Activated CD8-positive, alpha-beta memory T cell treated with anti-CD3 and anti-CD28 coated beads, Interleukin-2, amount 50 U/mL, for 1 hour (primary cell): ENCODE measurements around the gene FGG.

ENCODE experiments used
- DNase-seq: peaks from one replicate; pipeline ENCODE4 v3.0.0-alpha.2; 2020; ENCODE audit errors: extremely low read depth

Gene FGG

DNA sequence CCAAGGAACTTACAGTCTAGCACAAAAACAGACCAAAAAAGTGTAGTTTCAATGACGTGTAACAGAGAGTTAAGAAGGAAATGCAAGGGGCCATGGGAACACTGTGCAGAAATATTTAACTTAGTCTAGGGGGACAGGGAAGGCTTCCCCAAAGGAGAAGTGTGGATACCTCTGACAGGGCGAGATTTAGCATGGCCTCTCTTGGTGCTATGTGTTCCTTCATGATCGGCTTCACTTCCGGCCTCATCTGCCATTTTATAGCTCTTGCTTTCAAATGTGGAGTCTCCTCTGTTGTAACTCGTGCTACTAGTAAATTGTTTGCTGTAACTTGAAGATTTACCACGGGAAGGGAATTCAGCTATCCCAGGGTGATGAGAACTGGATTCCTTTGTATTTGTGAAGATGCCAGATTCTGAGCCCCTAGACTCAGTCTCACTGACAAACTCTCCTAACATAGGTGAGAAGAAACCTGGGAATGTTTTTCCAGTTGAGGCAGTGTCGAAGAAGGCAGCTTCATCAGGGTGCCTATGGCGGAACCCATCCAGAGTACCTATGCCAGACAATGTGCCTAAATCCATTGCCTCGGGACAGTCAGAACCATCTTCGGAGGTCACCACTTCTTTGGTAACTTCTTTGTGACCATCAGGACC, 27.0 kb downstream of the FGG start:
- no peak for DNase-seq

DNA sequence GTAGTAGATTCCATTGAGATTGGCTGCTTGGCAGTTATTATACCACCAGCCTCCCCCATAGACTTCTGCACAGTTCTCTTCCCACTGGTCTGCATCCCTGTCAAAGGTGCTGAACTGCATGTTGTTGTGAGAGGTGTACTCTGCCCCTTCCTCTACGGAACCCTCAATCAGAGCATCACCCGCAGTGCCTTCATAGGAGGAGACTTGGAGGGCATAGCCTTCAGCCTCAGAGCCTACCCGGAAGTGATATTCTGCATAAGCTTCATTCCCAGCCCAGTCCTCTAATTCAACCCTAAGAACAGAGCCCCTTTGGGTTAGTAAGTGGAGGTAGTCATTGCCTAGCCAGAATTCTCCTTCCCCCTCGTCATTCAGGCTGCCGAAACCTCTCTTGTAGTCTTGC, 28.2 kb downstream of the FGG start:
- DNase-seq, result no peak

DNA sequence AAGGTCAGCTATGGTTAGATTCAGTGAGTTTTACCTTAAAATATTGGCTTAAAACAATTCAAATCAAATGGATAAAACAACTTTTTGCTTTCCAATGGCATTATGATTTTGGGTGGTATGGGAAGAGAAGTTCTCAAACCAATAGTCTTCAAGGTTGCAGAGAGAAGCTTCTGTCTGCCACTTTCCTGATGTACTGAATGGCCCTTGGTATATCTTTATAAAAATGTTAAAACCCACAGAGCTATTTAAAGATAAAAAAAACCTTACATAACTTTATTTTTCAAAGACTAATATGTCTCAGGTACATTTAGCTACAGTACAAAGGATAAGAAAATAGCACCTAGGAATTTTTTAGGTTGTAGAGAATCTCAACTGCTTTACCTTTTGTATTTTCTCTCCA, 28.8 kb downstream of the FGG start:
- DNase-seq, result no peak

DNA sequence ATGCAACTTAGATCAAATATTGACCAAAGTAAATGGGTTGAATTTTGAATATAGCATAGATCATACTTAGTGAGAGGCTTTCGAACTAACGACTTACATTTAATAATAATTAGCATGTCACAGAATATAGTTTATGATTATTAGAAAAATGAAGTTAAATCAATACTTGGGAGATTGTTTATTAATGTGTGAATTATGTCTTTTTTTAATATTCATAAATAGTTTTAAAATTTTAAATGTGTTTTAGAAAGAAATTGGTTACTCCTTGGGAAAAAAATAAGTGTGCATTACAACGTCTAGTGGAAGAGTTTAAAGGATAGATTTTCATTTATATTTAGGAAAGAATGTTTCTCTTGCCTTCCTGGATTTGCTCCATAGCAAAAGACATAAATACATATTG, 29.2 kb downstream of the FGG start:
- DNase-seq, result no peak

GRCh38 chr4:154582723-154583122, 29.7 kb downstream of the FGG start:
- no peak for DNase-seq

DNA sequence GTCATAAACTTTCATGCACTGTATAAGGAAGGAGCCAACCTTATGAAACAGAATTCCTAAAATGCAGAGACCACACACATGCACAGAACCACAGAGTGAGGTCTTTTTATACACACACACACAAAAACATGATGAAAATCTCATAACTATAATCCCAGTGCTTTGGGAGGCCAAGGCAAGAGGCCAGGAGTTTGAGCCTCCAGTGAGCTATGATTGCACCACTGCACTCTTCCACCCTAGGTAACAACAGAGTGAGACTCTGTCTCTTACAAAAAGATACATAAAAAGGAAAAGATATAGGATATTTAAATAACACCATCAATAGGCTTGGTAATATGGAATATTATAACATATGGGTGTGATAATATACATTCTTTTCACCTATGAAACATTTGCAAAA, 32.5 kb downstream of the FGG start:
- no peak for DNase-seq

- no peak for DNase-seq
Observed at GRCh38 chr4:154578919-154579318, 33.5 kb downstream of the FGG start.

GRCh38 chr4:154577324-154577723, 35.1 kb downstream of the FGG start:
- no peak for DNase-seq

- no peak for DNase-seq
Observed at GRCh38 chr4:154574311-154574710, 38.1 kb downstream of the FGG start.

GRCh38 chr4:154573190-154573870, 39.1 kb downstream of the FGG start:
- no peak for DNase-seq

DNA sequence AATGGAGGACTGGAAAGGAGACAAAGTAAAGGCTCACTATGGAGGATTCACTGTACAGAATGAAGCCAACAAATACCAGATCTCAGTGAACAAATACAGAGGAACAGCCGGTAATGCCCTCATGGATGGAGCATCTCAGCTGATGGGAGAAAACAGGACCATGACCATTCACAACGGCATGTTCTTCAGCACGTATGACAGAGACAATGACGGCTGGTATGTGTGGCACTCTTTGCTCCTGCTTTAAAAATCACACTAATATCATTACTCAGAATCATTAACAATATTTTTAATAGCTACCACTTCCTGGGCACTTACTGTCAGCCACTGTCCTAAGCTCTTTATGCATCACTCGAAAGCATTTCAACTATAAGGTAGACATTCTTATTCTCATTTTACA, 42.9 kb downstream of the FGG start:
- DNase-seq, result no peak

GRCh38 chr4:154569028-154569427, 43.4 kb downstream of the FGG start:
- no peak for DNase-seq

DNA sequence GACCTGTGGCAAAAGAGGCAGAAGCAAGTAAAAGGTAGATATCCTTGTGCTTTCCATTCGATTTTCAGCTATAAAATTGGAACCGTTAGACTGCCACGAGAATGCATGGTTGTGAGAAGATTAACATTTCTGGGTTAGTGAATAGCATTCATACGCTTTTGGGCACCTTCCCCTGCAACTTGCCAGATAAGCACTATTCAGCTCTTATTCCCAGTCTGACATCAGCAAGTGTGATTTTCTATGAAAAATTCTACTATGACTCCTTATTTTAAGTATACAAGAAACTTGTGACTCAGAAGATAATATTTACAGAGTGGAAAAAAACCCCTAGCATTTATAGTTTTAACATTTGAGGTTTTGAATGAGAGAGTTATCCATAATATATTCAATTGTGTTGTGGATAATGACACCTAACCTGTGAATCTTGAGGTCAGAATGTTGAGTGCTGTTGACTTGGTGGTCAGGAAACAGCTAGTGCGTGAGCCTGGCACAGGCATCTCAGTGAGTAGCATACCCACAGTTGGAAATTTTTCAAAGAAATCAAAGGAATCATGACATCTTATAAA, 45.7 kb downstream of the FGG start:
- no peak for DNase-seq

DNA sequence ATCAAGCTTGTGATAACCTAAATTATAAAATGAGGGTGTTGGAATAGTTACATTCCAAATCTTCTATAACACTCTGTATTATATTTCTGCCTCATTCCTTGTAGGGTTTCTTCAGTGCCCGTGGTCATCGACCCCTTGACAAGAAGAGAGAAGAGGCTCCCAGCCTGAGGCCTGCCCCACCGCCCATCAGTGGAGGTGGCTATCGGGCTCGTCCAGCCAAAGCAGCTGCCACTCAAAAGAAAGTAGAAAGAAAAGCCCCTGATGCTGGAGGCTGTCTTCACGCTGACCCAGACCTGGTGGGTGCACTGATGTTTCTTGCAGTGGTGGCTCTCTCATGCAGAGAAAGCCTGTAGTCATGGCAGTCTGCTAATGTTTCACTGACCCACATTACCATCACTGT, 46.8 kb downstream of the FGG start:
- no peak for DNase-seq

- no peak for DNase-seq
Observed at GRCh38 chr4:154564311-154564710, 48.1 kb downstream of the FGG start.

GRCh38 chr4:154562697-154563254, 49.7 kb downstream of the FGG start, which contains the start of gene FGB:
TSS of gene FGB (plus strand) at chr4:154563011. CDS start at chr4:154563019, 8 bp downstream.
- DNase-seq, result no peak

- DNase-seq, result no peak
Observed at GRCh38 chr4:154560824-154561231, 51.6 kb downstream of the FGG start.

- no peak for DNase-seq
Observed at GRCh38 chr4:154560419-154560801, 52.0 kb downstream of the FGG start.

DNA sequence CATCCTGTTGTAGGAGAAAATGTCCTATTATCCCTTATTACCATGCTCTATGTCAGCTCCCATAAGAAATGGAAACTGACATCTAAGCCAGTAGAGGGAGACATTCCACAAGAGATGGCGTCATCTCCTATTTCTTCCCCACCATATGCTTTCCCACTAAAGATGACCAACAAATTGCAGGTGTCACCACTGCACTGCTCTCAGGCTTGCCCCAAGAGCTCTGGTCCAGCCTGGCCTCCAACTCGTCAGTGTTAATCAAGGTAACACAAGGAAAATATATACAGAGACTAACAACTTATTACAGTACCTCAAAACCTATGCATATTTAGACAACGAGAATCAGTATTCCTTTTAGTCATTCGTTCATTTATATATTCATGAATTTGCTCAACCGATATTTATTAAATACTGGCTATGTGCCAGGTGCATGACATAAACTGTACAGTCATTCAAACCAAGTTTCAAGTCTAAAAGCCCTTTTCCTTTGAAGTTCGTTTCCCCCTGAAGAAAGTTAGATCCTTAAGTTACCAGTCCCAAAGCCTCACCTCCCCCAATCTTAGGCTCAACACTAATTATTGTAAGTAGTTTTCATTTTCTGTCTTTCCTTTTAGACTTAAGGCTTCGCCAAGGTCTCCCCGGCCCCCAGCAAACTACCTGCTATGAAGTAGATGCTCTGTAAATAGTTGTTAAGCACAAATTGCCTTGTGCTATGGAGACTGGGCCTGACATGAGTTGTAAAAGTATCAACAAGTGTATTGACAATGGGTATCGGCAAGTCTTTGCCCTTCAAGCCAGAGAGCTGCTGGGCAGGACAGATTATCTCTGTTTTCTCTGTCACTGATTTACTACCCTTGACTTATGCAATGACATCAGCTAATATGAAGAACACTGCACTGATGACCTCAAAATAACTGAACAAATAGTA, 52.7 kb downstream of the FGG start:
- DNase-seq, result no peak

DNA sequence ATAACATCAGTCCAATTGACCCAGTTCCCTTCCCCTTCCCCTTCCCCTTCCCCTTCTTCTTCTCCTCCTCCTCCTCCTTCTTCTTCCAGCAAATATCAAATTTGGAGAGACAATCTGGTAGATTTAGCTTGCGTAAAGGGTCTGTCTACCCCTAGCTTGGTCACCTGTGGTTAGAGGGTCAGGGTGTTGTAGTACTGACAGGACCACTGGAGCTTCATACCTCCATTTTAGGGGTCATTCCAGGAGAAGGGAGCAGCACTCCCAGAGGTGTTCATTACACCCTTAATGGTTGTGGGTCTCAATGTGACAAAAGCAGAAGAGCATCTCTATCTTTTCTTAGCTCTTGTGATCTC, 53.3 kb downstream of the FGG start:
- no peak for DNase-seq
